Liver (tissue), 9 donors: ENCODE data around the gene COL21A1. TPM values are rescaled to one million over a fixed set of nuclear protein-coding genes. Genes with fewer than 3 reads are reported as not detected.

Experiments used
- DNase-seq: peaks from one replicate; pipeline ENCODE4 v3.0.0-alpha.2; 2017; ENCODE audit warnings: low spot score
- H3K27ac ChIP-seq, 2 donors: one replicate each; pipeline ENCODE4 v1.7.0; 2013; ENCODE audit warnings: inconsistent platforms in 2 of 2, low read length in 2 of 2, control low read depth in 1 of 2, low read depth in 1 of 2, mild to moderate bottlenecking in 1 of 2
- H3K27me3 ChIP-seq, 4 donors: one replicate each; pipeline versions ENCODE4 v1.6.1 to v1.7.0; 2013; ENCODE audit warnings: low read length in 3 of 4, inconsistent platforms in 1 of 4, mild to moderate bottlenecking in 1 of 4, moderate library complexity in 1 of 4; ENCODE audit not compliant: control insufficient read depth in 4 of 4, insufficient read depth in 4 of 4
- H3K36me3 ChIP-seq, 4 donors: one replicate each; pipeline versions ENCODE4 v1.6.1 to v1.7.0; 2013; ENCODE audit warnings: low read length in 3 of 4, mild to moderate bottlenecking in 3 of 4, low read depth in 1 of 4, moderate library complexity in 1 of 4; ENCODE audit not compliant: control insufficient read depth in 4 of 4, insufficient read depth in 3 of 4
- H3K4me1 ChIP-seq, 4 donors: one replicate each; pipeline versions ENCODE4 v1.6.1 to v1.7.0; 2013; ENCODE audit warnings: low read length in 3 of 4, mild to moderate bottlenecking in 3 of 4, moderate library complexity in 1 of 4; ENCODE audit not compliant: control insufficient read depth in 4 of 4, insufficient read depth in 4 of 4
- H3K4me3 ChIP-seq, 3 donors: one replicate each; pipeline versions ENCODE4 v1.6.1 to v1.7.0; 2013; ENCODE audit warnings: low read length in 3 of 3, control low read depth in 1 of 3, low read depth in 1 of 3, mild to moderate bottlenecking in 1 of 3
- H3K9ac ChIP-seq, 2 donors: one replicate each; pipeline ENCODE4 v1.7.0; 2013; ENCODE audit warnings: low read length in 2 of 2, mild to moderate bottlenecking in 2 of 2, moderate library complexity in 2 of 2, control low read depth in 1 of 2, low read depth in 1 of 2
- H3K9me3 ChIP-seq, 4 donors: one replicate each; pipeline versions ENCODE4 v1.6.1 to v1.7.0; 2013; ENCODE audit warnings: low read length in 3 of 4; ENCODE audit not compliant: control insufficient read depth in 4 of 4
- ATF3 ChIP-seq: IDR thresholded peaks from 2 replicates; pipeline ENCODE4 v1.6.1; 2016; ENCODE audit warnings: antibody characterized with exemption
- CTCF ChIP-seq: fragments of 150-350 bp; IDR thresholded peaks from 2 replicates; pipeline ENCODE4 v1.5.1; 2017; ENCODE audit warnings: improper control_type of control experiment, low read depth, low read length; ENCODE audit not compliant: missing input control
- EGR1 ChIP-seq, 2 donors: IDR thresholded peaks; 2 replicates each; pipeline ENCODE4 v1.6.1; 2016 to 2018; ENCODE audit warnings: antibody characterized with exemption in 2 of 2, low read depth in 2 of 2
- FOXA1 ChIP-seq: IDR thresholded peaks from 2 replicates; pipeline ENCODE4 v1.6.1; 2016; ENCODE audit warnings: antibody characterized with exemption
- FOXA2 ChIP-seq: IDR thresholded peaks from 2 replicates; pipeline ENCODE4 v1.6.1; 2016; ENCODE audit warnings: antibody characterized with exemption
- GABPA ChIP-seq, 2 donors: IDR thresholded peaks in 1 of 2; conservative IDR thresholded peaks in 1 of 2; 2 replicates each; pipeline ENCODE4 v1.6.1; 2016; ENCODE audit warnings: antibody characterized with exemption in 2 of 2, mild to moderate bottlenecking in 1 of 2, moderate library complexity in 1 of 2
- HNF4G ChIP-seq: IDR thresholded peaks from 2 replicates; pipeline ENCODE4 v1.6.1; 2016; ENCODE audit warnings: antibody characterized with exemption
- NR2F2 ChIP-seq: IDR thresholded peaks from 2 replicates; pipeline ENCODE4 v1.6.1; 2016; ENCODE audit warnings: antibody characterized with exemption
- RAD21 ChIP-seq, 2 donors: IDR thresholded peaks; 2 replicates each; pipeline ENCODE4 v1.6.1; 2016; ENCODE audit warnings: antibody characterized with exemption in 2 of 2, mild to moderate bottlenecking in 2 of 2
- RXRA ChIP-seq, 2 donors: IDR thresholded peaks; 2 replicates each; pipeline ENCODE4 v1.6.1; 2017 to 2018; ENCODE audit warnings: antibody characterized with exemption in 2 of 2, mild to moderate bottlenecking in 1 of 2
- SP1 ChIP-seq: IDR thresholded peaks from 2 replicates; pipeline ENCODE4 v1.6.1; 2018; ENCODE audit warnings: antibody characterized with exemption, mild to moderate bottlenecking
- TAF1 ChIP-seq: conservative IDR thresholded peaks from 2 replicates; pipeline ENCODE4 v1.6.1; 2016; ENCODE audit warnings: antibody characterized with exemption, mild to moderate bottlenecking
- WGBS: extraction: QIAGEN DNeasy Blood & Tissue Kit; methylation state at CpG from one replicate; pipeline ENCODE4 v1.1.7; 2013; 5-methylcytosine and 5-hydroxymethylcytosine counted together
- polyA plus RNA-seq, 2 donors: library from polyadenylated mRNA; stranded (reverse) in 1 of 2; unstranded in 1 of 2; fragments of 200-250 nt in 1 of 2; fragments of >200 nt in 1 of 2; fragmentation: Nextera tagmentation in 1 of 2; extraction: Ambion mirVana in 1 of 2; gene quantifications; one replicate each; pipeline versions ENCODE4 v1.2.1 to v1.2.3, GENCODE V29; 2013 to 2015
- total RNA-seq, 2 donors: library from RNA; depleted of rRNA; stranded (reverse); fragments of >200 nt; gene quantifications; one replicate each; pipeline ENCODE4 v1.2.3, GENCODE V29; 2014
- TF ChIP-seq, protein P1 (sequence below): IDR thresholded peaks from 2 replicates; pipeline ENCODE4 v1.6.1; 2016; ENCODE audit warnings: antibody characterized with exemption, mild to moderate bottlenecking
- TF ChIP-seq, protein P2 (sequence below): IDR thresholded peaks from 2 replicates; pipeline ENCODE4 v1.6.1; 2016; ENCODE audit warnings: antibody characterized with exemption
- TF ChIP-seq, protein P3 (sequence below): IDR thresholded peaks from 2 replicates; pipeline ENCODE4 v1.6.1; 2016; ENCODE audit warnings: antibody characterized with exemption
- donor health status: healthy.
- donor health status: healthy.
- donor health status: healthy.
- donor health status: healthy.
- donor health status: healthy.

Gene COL21A1
- total and polyA plus RNA-seq, 4 donors: 0.48 to 1.3 (median 0.52) TPM

DNA sequence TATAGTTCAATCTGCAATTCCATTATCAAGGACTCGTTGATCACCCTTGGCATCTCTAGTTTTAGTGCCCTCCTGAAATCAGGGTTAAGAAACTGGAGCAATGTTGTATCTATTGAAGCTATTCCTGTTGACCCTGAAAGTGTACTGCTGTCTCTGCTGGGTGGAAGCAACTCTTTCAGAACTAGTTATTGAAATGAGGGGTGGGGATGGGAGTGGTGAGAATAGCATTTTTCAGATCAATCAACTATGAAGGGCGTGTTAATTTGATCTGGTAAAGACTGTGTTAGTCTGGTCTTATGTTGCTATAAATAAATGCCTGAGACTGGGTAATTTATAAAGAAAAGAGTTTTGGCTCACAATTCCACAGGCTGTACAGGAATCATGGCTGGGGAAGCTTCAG is 219.5 kb downstream of the COL21A1 start:
- no peak for DNase-seq
- 57% methylated on average over 2 of the region's 2 CpGs for WGBS
- H3K4me3 ChIP-seq: no peak overlapping the region
- peaks cover 0 to 2% (median 0%) of the 10 kb centered on the region in 4 donors for H3K27me3 ChIP-seq
- TF ChIP-seq, protein P1, sequence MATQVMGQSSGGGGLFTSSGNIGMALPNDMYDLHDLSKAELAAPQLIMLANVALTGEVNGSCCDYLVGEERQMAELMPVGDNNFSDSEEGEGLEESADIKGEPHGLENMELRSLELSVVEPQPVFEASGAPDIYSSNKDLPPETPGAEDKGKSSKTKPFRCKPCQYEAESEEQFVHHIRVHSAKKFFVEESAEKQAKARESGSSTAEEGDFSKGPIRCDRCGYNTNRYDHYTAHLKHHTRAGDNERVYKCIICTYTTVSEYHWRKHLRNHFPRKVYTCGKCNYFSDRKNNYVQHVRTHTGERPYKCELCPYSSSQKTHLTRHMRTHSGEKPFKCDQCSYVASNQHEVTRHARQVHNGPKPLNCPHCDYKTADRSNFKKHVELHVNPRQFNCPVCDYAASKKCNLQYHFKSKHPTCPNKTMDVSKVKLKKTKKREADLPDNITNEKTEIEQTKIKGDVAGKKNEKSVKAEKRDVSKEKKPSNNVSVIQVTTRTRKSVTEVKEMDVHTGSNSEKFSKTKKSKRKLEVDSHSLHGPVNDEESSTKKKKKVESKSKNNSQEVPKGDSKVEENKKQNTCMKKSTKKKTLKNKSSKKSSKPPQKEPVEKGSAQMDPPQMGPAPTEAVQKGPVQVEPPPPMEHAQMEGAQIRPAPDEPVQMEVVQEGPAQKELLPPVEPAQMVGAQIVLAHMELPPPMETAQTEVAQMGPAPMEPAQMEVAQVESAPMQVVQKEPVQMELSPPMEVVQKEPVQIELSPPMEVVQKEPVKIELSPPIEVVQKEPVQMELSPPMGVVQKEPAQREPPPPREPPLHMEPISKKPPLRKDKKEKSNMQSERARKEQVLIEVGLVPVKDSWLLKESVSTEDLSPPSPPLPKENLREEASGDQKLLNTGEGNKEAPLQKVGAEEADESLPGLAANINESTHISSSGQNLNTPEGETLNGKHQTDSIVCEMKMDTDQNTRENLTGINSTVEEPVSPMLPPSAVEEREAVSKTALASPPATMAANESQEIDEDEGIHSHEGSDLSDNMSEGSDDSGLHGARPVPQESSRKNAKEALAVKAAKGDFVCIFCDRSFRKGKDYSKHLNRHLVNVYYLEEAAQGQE: no peak
- TF ChIP-seq FOXA1 (no peak), ATF3 (no peak), FOXA2 (no peak), NR2F2 (no peak), CTCF (no peak), TAF1 (no peak), EGR1 (IDR thresholded peaks at IDR 0.05; ENCODE audit: low read depth in 2 of 2) (no peak), SP1 (no peak), GABPA (IDR thresholded peaks at IDR 0.05 in 1 of 2, conservative IDR thresholded peaks at IDR 0.05 in 1 of 2) (no peak), RAD21 (IDR thresholded peaks at IDR 0.05) (no peak), RXRA (IDR thresholded peaks at IDR 0.05) (no peak)
- TF ChIP-seq, protein P2, sequence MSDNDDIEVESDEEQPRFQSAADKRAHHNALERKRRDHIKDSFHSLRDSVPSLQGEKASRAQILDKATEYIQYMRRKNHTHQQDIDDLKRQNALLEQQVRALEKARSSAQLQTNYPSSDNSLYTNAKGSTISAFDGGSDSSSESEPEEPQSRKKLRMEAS: no peak
- TF ChIP-seq, protein P3, sequence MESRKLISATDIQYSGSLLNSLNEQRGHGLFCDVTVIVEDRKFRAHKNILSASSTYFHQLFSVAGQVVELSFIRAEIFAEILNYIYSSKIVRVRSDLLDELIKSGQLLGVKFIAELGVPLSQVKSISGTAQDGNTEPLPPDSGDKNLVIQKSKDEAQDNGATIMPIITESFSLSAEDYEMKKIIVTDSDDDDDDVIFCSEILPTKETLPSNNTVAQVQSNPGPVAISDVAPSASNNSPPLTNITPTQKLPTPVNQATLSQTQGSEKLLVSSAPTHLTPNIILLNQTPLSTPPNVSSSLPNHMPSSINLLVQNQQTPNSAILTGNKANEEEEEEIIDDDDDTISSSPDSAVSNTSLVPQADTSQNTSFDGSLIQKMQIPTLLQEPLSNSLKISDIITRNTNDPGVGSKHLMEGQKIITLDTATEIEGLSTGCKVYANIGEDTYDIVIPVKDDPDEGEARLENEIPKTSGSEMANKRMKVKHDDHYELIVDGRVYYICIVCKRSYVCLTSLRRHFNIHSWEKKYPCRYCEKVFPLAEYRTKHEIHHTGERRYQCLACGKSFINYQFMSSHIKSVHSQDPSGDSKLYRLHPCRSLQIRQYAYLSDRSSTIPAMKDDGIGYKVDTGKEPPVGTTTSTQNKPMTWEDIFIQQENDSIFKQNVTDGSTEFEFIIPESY: no peak
- no peaks in the 10 kb centered on the region for H3K9me3 ChIP-seq
- no peaks in the 10 kb centered on the region for H3K36me3 ChIP-seq
- no peak overlapping the region for H3K9ac ChIP-seq
- H3K4me1 ChIP-seq: no peaks in the 10 kb centered on the region
- H3K27ac ChIP-seq: no peak overlapping the region

GRCh38 chr6:56026455-56027180 is 220.8 kb downstream of the COL21A1 start:
- no peak for DNase-seq
- Histone ChIP-seq H3K36me3 (no peaks in the 10 kb centered on the region), H3K4me1 (no peaks in the 10 kb centered on the region), H3K27ac (no peak overlapping the region), H3K9ac (no peak overlapping the region), H3K4me3 (no peak overlapping the region), H3K9me3 (no peaks in the 10 kb centered on the region), H3K27me3 (peaks cover 0 to 9% (median 0%) of the 10 kb centered on the region in 4 donors)
- no peak for TF ChIP-seq EGR1 (IDR thresholded peaks at IDR 0.05; ENCODE audit: low read depth in 2 of 2)
- TF ChIP-seq HNF4G: no peak
- WGBS: 73% methylated on average over 2 of the region's 2 CpGs
